ENCODE results near the gene SMDT1.

SMDT1 gene

DNA sequence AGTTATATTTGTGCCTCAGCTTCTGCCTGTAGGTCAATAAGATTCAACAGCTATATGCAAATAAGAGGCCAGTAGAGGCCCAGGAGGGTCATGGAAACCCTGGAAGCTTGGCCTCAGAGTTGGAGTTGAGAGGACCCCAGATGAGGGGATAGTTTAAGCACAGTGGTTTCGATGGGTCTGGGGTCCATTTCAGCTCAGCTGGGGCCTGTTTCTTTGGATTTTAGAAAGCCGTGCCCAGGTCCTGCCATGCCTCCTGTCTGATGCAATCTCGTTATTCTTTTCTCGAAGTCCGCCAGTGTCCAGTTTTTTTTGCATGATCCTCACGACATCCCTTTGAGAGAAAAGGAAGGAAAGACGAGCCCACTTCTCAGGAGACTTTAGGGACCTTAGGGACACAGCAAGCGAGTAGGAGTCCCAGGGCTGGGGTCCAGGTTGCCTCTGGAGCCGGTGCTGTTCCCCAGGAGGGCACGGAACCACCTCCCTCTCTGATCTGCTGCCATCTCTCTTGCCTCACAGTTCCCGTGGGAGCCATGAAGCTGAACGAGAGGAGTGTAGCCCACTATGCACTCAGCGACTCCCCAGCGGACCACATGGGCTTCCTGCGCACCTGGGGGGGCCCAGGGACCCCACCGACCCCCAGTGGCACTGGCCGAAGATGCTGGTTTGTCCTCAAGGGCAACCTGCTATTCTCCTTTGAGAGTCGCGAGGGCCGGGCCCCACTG is 2.6 kb upstream of the SMDT1 start:
- TF ChIP-seq, protein P1, sequence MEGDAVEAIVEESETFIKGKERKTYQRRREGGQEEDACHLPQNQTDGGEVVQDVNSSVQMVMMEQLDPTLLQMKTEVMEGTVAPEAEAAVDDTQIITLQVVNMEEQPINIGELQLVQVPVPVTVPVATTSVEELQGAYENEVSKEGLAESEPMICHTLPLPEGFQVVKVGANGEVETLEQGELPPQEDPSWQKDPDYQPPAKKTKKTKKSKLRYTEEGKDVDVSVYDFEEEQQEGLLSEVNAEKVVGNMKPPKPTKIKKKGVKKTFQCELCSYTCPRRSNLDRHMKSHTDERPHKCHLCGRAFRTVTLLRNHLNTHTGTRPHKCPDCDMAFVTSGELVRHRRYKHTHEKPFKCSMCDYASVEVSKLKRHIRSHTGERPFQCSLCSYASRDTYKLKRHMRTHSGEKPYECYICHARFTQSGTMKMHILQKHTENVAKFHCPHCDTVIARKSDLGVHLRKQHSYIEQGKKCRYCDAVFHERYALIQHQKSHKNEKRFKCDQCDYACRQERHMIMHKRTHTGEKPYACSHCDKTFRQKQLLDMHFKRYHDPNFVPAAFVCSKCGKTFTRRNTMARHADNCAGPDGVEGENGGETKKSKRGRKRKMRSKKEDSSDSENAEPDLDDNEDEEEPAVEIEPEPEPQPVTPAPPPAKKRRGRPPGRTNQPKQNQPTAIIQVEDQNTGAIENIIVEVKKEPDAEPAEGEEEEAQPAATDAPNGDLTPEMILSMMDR (IDR thresholded peaks at IDR 0.05; ENCODE audit: extremely low read depth, insufficient read depth, missing control alignments): no peak
- DNase-seq (ENCODE audit: low spot score): no peak
- in situ Hi-C loops (cut with MboI; ENCODE audit: low pct_unique_long_range_greater_than_20kb, low sequenced_read_pairs, unreplicated experiment): loop anchor here (10.0 kb wide), 1 partner anchor 92 kb away; no protein-coding TSS in a partner anchor

GRCh38 chr22:42077486-42078125 is 1.9 kb upstream of the SMDT1 start:
- TF ChIP-seq, protein P1 (IDR thresholded peaks at IDR 0.05; ENCODE audit: extremely low read depth, insufficient read depth, missing control alignments): no peak
- in situ Hi-C loops (cut with MboI; ENCODE audit: low pct_unique_long_range_greater_than_20kb, low sequenced_read_pairs, unreplicated experiment): loop anchor here (10.0 kb wide), 1 partner anchor 93 kb away; no protein-coding TSS in a partner anchor

DNA sequence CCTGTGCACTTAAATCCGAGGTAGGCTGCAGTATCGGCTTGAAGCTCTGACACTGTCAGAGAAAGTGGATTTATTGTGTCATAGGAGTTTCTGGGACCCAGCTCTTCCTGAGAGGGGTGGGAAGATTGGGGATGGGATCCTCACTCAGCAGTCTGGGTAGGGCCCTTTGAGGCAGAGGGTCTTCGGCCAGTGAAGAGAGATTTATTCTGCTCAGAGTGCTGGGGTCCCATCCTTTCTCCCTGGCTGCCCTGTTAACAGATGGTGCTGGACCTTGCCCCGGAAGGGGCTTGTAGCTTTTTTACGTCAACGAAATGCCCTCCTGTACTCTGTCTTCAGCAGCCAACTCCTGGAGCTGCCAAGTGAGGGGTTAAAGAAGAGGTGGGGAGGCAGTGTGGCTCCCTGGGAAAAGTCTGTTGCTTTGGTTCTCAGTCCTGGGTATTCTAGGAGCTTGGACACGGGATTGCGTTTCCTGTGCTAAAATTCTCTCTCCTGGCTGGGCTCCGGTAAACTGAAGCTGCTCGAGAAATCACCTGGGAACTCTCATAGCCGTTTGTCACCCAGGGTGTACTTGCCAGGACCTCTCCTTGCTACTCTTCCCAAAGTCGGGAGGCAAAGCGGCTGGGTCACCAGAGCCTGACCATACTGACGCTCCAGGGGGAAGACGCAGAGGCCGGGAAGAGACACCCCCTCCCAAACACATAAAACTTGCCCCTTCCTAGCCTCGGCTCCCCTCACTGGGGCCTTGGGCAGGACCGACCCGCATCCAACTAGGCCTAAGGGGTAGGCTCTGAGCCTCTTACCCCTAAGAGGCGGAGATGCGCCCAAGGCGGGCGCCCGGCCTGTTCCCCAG is 806 bp upstream of the SMDT1 start:
- TF ChIP-seq, protein P1 (IDR thresholded peaks at IDR 0.05; ENCODE audit: extremely low read depth, insufficient read depth, missing control alignments): no peak
- no peak for DNase-seq (ENCODE audit: low spot score)
- in situ Hi-C loops (cut with MboI; ENCODE audit: low pct_unique_long_range_greater_than_20kb, low sequenced_read_pairs, unreplicated experiment): loop anchor here (10.0 kb wide), 1 partner anchor 94 kb away; no protein-coding TSS in a partner anchor

More at GRCh38 chr22:42077486-42078125, 1.9 kb upstream of the SMDT1 start:
- no peak for DNase-seq (ENCODE audit: low spot score)

- in situ Hi-C loops (cut with MboI; ENCODE audit: low pct_unique_long_range_greater_than_20kb, low sequenced_read_pairs, unreplicated experiment): no loop called here
- no peak for DNase-seq (ENCODE audit: low spot score)
- TF ChIP-seq, protein P1 (IDR thresholded peaks at IDR 0.05; ENCODE audit: extremely low read depth, insufficient read depth, missing control alignments): no peak
Observed at GRCh38 chr22:42080287-42080686, 787 bp downstream of the SMDT1 start.

GRCh38 chr22:42083119-42083518 is 3.6 kb downstream of the SMDT1 start:
- TF ChIP-seq, protein P1 (IDR thresholded peaks at IDR 0.05; ENCODE audit: extremely low read depth, insufficient read depth, missing control alignments): no peak
- in situ Hi-C loops (cut with MboI; ENCODE audit: low pct_unique_long_range_greater_than_20kb, low sequenced_read_pairs, unreplicated experiment): no loop called here
- no peak for DNase-seq (ENCODE audit: low spot score)

- DNase-seq (ENCODE audit: low spot score): no peak
- in situ Hi-C loops (cut with MboI; ENCODE audit: low pct_unique_long_range_greater_than_20kb, low sequenced_read_pairs, unreplicated experiment): no loop called here
- TF ChIP-seq, protein P1 (IDR thresholded peaks at IDR 0.05; ENCODE audit: extremely low read depth, insufficient read depth, missing control alignments): no peak
Observed at GRCh38 chr22:42084874-42085273, 5.4 kb downstream of the SMDT1 start.

All from GM13977 (cell line).